GM10248 (cell line): Measurements from ENCODE around the gene IRF5.
"Not testable (repeated sequence)": the region's sequence is repeated elsewhere in the genome, so short reads cannot be mapped to it uniquely, and the experiment has no call there.

Experiments used
- CTCF ChIA-PET: fragments of 300-600 bp; sonication (Branson Sonifier 250); formaldehyde crosslinking; extraction: SDS; loops from one replicate; lab custom pipeline; 2021; ENCODE audit warnings: antibody characterized with exemption; lab: Yijun Ruan, JAX
- POLR2A ChIA-PET: fragments of 350-650 bp; sonication (Branson Sonifier 250); formaldehyde crosslinking; extraction: SDS; loops from one replicate; lab custom pipeline; 2020; ENCODE audit warnings: antibody characterized with exemption; lab: Yijun Ruan, JAX
- DNase-seq: peaks from one replicate; pipeline ENCODE4 v3.0.0; 2012; ENCODE audit errors: extremely low spot score
- TF ChIP-seq, protein P1 (sequence below): IDR thresholded peaks from 2 replicates; pipeline ENCODE4 v1.5.1; 2012; ENCODE audit warnings: mild to moderate bottlenecking, low read depth; ENCODE audit errors: extremely low read depth, missing control alignments, control extremely low read depth

Gene IRF5

DNA sequence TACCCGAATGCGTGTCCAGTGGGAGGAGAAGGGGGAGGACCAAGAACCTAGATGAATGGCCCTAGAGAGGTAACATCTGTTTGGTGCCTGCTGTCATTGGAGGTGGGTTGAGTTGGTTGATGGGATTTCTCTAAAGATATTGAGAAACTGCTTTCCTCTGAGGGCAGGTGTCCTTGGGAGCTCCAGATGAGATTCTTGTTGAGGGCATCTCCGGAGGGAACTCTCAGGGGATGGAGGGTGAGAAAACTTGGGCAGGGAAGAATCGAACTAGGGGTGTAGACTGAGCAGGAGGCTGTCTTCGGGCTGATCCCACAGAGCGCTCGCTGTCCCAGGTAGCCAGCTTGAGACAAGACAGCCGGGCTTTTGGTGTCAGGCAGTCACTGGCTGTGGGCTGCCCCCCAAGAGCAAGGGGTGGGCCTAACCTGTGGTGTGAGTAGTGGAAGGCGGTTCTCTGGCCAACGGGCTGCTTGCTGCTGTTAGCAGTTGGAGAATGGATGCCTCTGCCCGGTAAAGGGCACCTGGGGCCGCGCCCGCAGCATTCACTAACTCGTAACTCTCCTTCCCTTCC is 3.7 kb downstream of the IRF5 start:
- CTCF ChIA-PET, result interaction anchor here (0.9 to 11.8 kb wide), 5 partner anchors 15 to 150 kb away, joined by 4 to 140 read pairs (median 6); no protein-coding TSS in a partner anchor
- TF ChIP-seq, protein P1, sequence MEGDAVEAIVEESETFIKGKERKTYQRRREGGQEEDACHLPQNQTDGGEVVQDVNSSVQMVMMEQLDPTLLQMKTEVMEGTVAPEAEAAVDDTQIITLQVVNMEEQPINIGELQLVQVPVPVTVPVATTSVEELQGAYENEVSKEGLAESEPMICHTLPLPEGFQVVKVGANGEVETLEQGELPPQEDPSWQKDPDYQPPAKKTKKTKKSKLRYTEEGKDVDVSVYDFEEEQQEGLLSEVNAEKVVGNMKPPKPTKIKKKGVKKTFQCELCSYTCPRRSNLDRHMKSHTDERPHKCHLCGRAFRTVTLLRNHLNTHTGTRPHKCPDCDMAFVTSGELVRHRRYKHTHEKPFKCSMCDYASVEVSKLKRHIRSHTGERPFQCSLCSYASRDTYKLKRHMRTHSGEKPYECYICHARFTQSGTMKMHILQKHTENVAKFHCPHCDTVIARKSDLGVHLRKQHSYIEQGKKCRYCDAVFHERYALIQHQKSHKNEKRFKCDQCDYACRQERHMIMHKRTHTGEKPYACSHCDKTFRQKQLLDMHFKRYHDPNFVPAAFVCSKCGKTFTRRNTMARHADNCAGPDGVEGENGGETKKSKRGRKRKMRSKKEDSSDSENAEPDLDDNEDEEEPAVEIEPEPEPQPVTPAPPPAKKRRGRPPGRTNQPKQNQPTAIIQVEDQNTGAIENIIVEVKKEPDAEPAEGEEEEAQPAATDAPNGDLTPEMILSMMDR, result no peak
- POLR2A ChIA-PET, result interaction anchor here (0.6 to 3.7 kb wide), 8 partner anchors 7 to 150 kb away, joined by 3 to 14 read pairs (median 5); no protein-coding TSS in a partner anchor

DNA sequence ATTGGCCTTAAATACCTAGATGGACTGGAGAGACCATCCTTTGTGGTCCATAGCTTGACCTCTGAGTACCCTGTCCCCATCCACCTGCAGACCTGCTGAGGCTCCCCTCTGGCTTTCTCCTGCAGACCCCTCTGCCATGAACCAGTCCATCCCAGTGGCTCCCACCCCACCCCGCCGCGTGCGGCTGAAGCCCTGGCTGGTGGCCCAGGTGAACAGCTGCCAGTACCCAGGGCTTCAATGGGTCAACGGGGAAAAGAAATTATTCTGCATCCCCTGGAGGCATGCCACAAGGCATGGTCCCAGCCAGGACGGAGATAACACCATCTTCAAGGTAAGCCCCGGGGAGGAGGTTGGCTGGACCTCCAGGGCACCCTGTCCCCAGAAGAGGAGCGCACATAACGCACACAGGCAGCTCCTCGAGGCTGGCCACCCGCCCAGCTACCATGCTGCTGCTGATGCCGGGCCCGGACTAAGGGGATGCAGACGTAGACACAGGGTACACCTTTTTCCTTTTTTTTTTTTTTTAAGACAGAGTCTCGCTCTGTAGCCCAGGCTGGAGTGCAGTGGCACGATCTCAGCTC is 4.3 kb downstream of the IRF5 start:
- no peak for DNase-seq
- ChIA-PET POLR2A (interaction anchor here (0.6 to 3.7 kb wide), 4 partner anchors 9 to 143 kb away, joined by 3 to 14 read pairs (median 3); no protein-coding TSS in a partner anchor), CTCF (interaction anchor here (1.0 to 11.8 kb wide), 3 partner anchors 8 to 150 kb away, joined by 3 to 140 read pairs (median 27); no protein-coding TSS in a partner anchor)
- TF ChIP-seq, protein P1, result no peak

More for the DNA sequence above, 3.7 kb downstream of the IRF5 start:
- DNase-seq, result no peak

DNA sequence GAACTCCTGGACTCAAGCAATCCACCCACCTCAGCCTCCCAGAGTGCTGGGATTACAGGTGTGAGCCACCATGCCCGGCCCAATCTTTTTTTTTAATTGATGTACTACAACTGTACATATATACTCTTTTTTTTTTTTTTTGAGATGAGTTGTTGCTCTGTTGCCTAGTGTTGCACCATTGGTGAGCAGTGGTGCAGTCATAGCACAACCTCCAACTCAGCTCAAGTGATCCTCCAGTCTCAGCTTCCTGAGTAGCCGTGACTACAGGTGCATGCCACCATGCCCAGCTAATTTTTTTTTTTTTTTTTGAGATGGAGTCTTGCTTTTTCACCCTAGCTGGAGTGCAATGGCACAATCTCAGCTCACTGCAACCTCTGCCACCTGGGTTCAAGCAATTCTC is 5.5 kb downstream of the IRF5 start:
- CTCF ChIA-PET, result interaction anchor here (1.0 to 11.8 kb wide), 4 partner anchors 9 to 148 kb away, joined by 3 to 140 read pairs (median 5); no protein-coding TSS in a partner anchor
- POLR2A ChIA-PET, result interaction anchor here (0.7 to 3.7 kb wide), 3 partner anchors 8 to 280 kb away, joined by 4 to 14 read pairs (median 8); no protein-coding TSS in a partner anchor

DNA sequence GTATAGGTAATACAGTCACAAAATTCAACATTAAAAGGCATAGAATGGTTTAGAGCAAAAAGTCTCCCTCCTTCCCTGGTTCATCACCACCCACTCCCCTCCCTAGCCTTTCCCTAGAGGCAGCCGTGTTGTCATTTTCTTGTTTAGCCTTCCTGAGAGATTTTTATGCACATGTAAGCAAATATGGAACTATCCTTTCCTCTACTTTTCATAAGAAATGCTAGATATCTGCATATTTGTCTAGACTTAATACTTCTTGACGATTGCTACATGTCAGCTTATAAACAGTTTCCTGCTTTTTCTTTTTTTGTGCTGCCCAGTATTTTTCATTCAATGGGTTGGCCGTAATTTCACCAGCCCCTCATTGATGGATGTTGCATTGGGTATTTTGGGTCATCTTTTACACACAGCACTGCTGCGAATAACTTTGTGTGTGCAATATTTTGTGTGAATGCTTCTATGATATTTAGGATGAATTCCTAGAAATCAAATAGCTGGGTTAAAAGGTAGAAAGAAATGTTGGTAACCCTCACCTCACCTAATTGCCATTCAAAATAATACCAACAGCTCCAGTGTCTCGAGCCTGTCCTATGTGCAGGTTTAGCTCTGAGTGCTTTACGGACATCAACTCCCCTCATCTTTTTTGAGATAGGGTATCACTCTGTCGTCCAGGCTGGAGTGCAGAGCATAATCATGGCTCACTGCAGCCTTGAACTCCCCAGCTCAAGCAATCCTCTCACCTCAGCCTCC is 6.9 kb downstream of the IRF5 start:
- POLR2A ChIA-PET, result no interaction called here
- CTCF ChIA-PET, result interaction anchor here (0.9 to 11.8 kb wide), 4 partner anchors 11 to 147 kb away, joined by 3 to 140 read pairs (median 5); no protein-coding TSS in a partner anchor
- TF ChIP-seq, protein P1, result no peak
- DNase-seq, result no peak

More for the DNA sequence above, 5.5 kb downstream of the IRF5 start:
- DNase-seq, result not testable (repeated sequence)

DNA sequence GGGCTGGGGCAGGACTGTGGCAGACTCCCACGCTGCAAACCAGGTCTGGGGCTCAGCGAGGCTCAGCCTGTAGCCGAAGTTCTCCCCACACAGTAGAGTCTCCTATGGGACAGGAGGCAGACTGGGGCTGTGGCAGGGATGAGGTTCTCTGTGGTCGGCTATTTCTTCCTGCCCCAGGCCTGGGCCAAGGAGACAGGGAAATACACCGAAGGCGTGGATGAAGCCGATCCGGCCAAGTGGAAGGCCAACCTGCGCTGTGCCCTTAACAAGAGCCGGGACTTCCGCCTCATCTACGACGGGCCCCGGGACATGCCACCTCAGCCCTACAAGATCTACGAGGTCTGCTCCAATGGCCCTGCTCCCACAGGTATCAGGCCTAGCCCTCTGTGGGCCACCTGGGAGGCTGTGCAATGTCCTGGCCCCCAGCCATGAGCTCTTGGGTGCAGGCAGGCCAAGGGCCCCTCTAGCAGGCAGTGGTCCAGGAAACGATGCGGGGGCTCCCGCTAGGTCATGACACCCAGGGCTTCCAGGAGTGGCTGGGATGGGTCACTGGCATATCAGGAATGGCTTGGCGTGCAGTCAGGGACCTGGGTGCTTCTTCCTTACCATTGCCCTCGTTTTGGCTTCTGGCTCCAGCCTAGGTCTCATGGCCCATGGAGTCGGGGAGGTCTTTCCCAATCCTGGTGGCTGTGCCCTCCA is 8.1 kb downstream of the IRF5 start:
- TF ChIP-seq, protein P1, result no peak
- CTCF ChIA-PET, result interaction anchor here (1.0 to 11.8 kb wide), 2 partner anchors 11 to 83 kb away, joined by 3 to 140 read pairs; partner anchors contain the start of gene ATP6V1F
- POLR2A ChIA-PET, result no interaction called here
- DNase-seq, result no peak

DNA sequence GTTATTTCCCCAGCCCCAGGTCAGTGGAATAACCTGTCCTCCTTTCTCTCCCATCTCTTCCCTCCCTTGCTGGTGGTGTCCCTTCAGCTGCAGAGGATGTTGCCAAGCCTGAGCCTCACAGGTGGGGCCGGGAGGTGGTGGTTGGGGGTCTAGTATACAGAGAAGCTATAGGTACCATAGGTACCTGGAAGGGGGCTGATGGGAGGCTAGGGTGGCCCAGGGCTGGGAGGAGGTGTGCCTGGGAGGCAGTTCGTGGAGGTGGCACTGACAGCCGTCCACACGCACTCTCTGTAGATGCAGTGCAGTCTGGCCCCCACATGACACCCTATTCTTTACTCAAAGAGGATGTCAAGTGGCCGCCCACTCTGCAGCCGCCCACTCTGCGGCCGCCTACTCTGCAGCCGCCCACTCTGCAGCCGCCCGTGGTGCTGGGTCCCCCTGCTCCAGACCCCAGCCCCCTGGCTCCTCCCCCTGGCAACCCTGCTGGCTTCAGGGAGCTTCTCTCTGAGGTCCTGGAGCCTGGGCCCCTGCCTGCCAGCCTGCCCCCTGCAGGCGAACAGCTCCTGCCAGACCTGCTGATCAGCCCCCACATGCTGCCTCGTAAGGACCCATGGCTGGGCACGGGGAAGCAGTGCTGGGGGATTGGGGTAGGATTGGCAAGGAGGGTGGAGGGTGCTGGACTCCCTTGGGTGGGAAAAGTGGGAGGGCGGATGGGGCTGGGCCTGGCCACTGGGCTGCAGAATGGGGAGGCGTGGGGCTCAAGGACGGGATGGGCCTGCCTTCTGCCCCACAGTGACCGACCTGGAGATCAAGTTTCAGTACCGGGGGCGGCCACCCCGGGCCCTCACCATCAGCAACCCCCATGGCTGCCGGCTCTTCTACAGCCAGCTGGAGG is 9.5 kb downstream of the IRF5 start:
- DNase-seq, result no peak
- TF ChIP-seq, protein P1, result peak; percentile 46
- CTCF ChIA-PET, result interaction anchor here (0.7 to 11.8 kb wide), 6 partner anchors 9 to 178 kb away, joined by 3 to 140 read pairs (median 6); partner anchors contain the start of gene IRF5
- POLR2A ChIA-PET, result interaction anchor here (0.9 to 1.5 kb wide), 3 partner anchors 10 to 107 kb away, joined by 3 to 4 read pairs (median 3); partner anchors contain the start of genes IRF5 and TNPO3
